Activated CD4-positive, CD25-positive, alpha-beta regulatory T cell treated with anti-CD3 and anti-CD28 coated beads, Interleukin-2, amount 50 U/mL, for 16 hours (primary cell): ENCODE results near the gene AGXT.
"Not testable (repeated sequence)": the region's sequence is repeated elsewhere in the genome, so short reads cannot be mapped to it uniquely, and the experiment has no call there.

Experiments used
- DNase-seq: peaks from one replicate; pipeline ENCODE4 v3.0.0-alpha.2; 2020; ENCODE audit warnings: low read depth, low spot score

The AGXT gene

GRCh38 chr2:240839152-240840143, 29.2 kb upstream of the AGXT start:
- DNase-seq: no peak

- DNase-seq: no peak
Observed at GRCh38 chr2:240840435-240841060, 28.1 kb upstream of the AGXT start.

- DNase-seq: not testable (repeated sequence)
Observed at GRCh38 chr2:240846309-240846708, 22.3 kb upstream of the AGXT start.

- no peak for DNase-seq
Observed at GRCh38 chr2:240846873-240847595, 21.6 kb upstream of the AGXT start.

GRCh38 chr2:240847817-240848216, 20.8 kb upstream of the AGXT start:
- DNase-seq: no peak

- no peak for DNase-seq
Observed at GRCh38 chr2:240848900-240849680, 19.5 kb upstream of the AGXT start.

GRCh38 chr2:240850026-240850425, 18.6 kb upstream of the AGXT start:
- no peak for DNase-seq

- no peak for DNase-seq
Observed at GRCh38 chr2:240850756-240851077, 17.9 kb upstream of the AGXT start.

GRCh38 chr2:240851078-240851991, 17.3 kb upstream of the AGXT start:
- DNase-seq: peak; percentile 63

GRCh38 chr2:240852671-240853314, 15.8 kb upstream of the AGXT start:
- DNase-seq: no peak

GRCh38 chr2:240855670-240856069, 13.0 kb upstream of the AGXT start:
- DNase-seq: no peak

GRCh38 chr2:240856151-240856980, 12.3 kb upstream of the AGXT start:
- DNase-seq: no peak

- DNase-seq: no peak
Observed at GRCh38 chr2:240857039-240858008, 11.3 kb upstream of the AGXT start.

- DNase-seq: no peak
Observed at GRCh38 chr2:240858321-240858720, 10.3 kb upstream of the AGXT start.

- no peak for DNase-seq
Observed at GRCh38 chr2:240858871-240859270, 9.8 kb upstream of the AGXT start.

GRCh38 chr2:240861547-240861946, 7.1 kb upstream of the AGXT start:
- DNase-seq: no peak

- no peak for DNase-seq
Observed at GRCh38 chr2:240864475-240864874, 4.1 kb upstream of the AGXT start.

- DNase-seq: no peak
Observed at GRCh38 chr2:240865391-240865790, 3.2 kb upstream of the AGXT start.
